GM23338 (cell line): Measurements from ENCODE around the gene ME3. TPM values are rescaled to one million over a fixed set of nuclear protein-coding genes. Genes with fewer than 3 reads are reported as not detected.

Source experiments
- ATAC-seq: fragments of 200-7000 bp; cut with Tn5 transposase; 3 replicates; pipeline ENCODE4 v1.9.1; 2020
- DNase-seq: peaks from one replicate; pipeline ENCODE4 v3.0.0-alpha.2; 2015; ENCODE audit warnings: low spot score
- H2AFZ ChIP-seq: fragments of 200-600 bp; sonication (generic); 2 replicates; pipeline ENCODE4 v1.8.0; 2016; ENCODE audit warnings: antibody characterized with exemption, mild to moderate bottlenecking, moderate library complexity
- H3F3A ChIP-seq: fragments of 200-600 bp; sonication (generic); replicated peaks from 2 replicates; pipeline ENCODE4 v1.8.0; 2017; ENCODE audit warnings: antibody characterized with exemption, mixed run types, low read depth
- H3K27ac ChIP-seq: fragments of 200-600 bp; sonication (generic); 2 replicates; pipeline ENCODE4 v1.6.1; 2016; ENCODE audit warnings: low read depth
- H3K27me3 ChIP-seq: fragments of 200-600 bp; sonication (generic); 2 replicates; pipeline ENCODE4 v1.8.0; 2016; ENCODE audit warnings: mild to moderate bottlenecking, mixed run types, moderate library complexity; ENCODE audit not compliant: insufficient read depth
- H3K36me3 ChIP-seq: fragments of 200-600 bp; sonication (generic); 2 replicates; pipeline ENCODE4 v1.8.0; 2016; ENCODE audit warnings: mild to moderate bottlenecking; ENCODE audit not compliant: insufficient read depth
- H3K4me1 ChIP-seq: fragments of 200-600 bp; sonication (generic); 2 replicates; pipeline ENCODE4 v1.8.0; 2016; ENCODE audit warnings: mild to moderate bottlenecking, moderate library complexity; ENCODE audit not compliant: insufficient read depth
- H3K4me2 ChIP-seq: fragments of 200-600 bp; sonication (generic); 2 replicates; pipeline ENCODE4 v1.7.1; 2017; ENCODE audit warnings: mixed run types
- H3K4me3 ChIP-seq: fragments of 200-600 bp; sonication (generic); 2 replicates; pipeline ENCODE4 v1.6.1; 2016; ENCODE audit warnings: mixed run types
- H3K79me2 ChIP-seq: fragments of 200-600 bp; sonication (generic); replicated peaks from 2 replicates; pipeline ENCODE4 v1.8.0; 2017; ENCODE audit warnings: mild to moderate bottlenecking; ENCODE audit not compliant: insufficient read depth
- H3K9me2 ChIP-seq: fragments of 200-600 bp; sonication (generic); 2 replicates; pipeline ENCODE4 v1.8.0; 2017; ENCODE audit not compliant: insufficient read depth
- H4K20me1 ChIP-seq: fragments of 200-600 bp; sonication (generic); replicated peaks from 2 replicates; pipeline ENCODE4 v1.8.0; 2017; ENCODE audit warnings: mild to moderate bottlenecking; ENCODE audit not compliant: insufficient read depth
- H3K27ac Mint-ChIP-seq: 2 replicates; pipeline ENCODE4 v1.8.0; 2020; ENCODE audit warnings: inconsistent platforms, mild to moderate bottlenecking, moderate library complexity, mixed read lengths
- H3K27me3 Mint-ChIP-seq: 3 replicates; pipeline ENCODE4 v1.8.0; 2022; ENCODE audit warnings: low read depth, mild to moderate bottlenecking, moderate library complexity, mixed read lengths, inconsistent platforms; ENCODE audit not compliant: insufficient read depth, poor library complexity
- H3K36me3 Mint-ChIP-seq: 3 replicates; pipeline ENCODE4 v1.8.0; 2021; ENCODE audit warnings: low read depth, mild to moderate bottlenecking, inconsistent platforms, moderate library complexity, mixed read lengths
- H3K4me1 Mint-ChIP-seq: 3 replicates; pipeline ENCODE4 v1.8.0; 2020; ENCODE audit warnings: mild to moderate bottlenecking, inconsistent platforms, mixed read lengths
- H3K4me3 Mint-ChIP-seq: 3 replicates; pipeline ENCODE4 v1.8.0; 2021; ENCODE audit warnings: moderate library complexity, mild to moderate bottlenecking, inconsistent platforms, mixed read lengths
- H3K9me3 Mint-ChIP-seq: 3 replicates; pipeline ENCODE4 v1.8.0; 2020; ENCODE audit warnings: moderate library complexity, mild to moderate bottlenecking, inconsistent platforms, mixed read lengths
- CREB1 ChIP-seq: fragments of 250-450 bp; sonication (Bioruptor Pico); IDR thresholded peaks from 2 replicates; pipeline ENCODE4 v1.5.0; 2020; ENCODE audit warnings: low read depth, mild to moderate bottlenecking, moderate library complexity
- ETS1 ChIP-seq: IDR thresholded peaks from 2 replicates; pipeline ENCODE4 v1.6.1; 2016; ENCODE audit warnings: antibody characterized with exemption
- EZH2 ChIP-seq: fragments of 200-600 bp; sonication (generic); IDR thresholded peaks from one replicate; pipeline ENCODE4 v1.8.0; 2017; ENCODE audit warnings: antibody characterized with exemption, mild to moderate bottlenecking, low read depth; ENCODE audit not compliant: unreplicated experiment
- EZH2phosphoT487 ChIP-seq: fragments of 200-600 bp; sonication (generic); IDR thresholded peaks from one replicate; pipeline ENCODE4 v1.8.1; 2018; ENCODE audit warnings: antibody characterized with exemption; ENCODE audit not compliant: unreplicated experiment
- NANOG ChIP-seq: IDR thresholded peaks from 2 replicates; pipeline ENCODE4 v1.6.1; 2016; ENCODE audit warnings: antibody characterized with exemption, borderline replicate concordance
- POLR2AphosphoS5 ChIP-seq: IDR thresholded peaks from 2 replicates; pipeline ENCODE4 v1.6.1; 2016; ENCODE audit warnings: antibody characterized with exemption, low read depth
- STAT1 ChIP-seq: IDR thresholded peaks from one replicate; pipeline ENCODE4 v1.6.1; 2016; ENCODE audit warnings: antibody characterized with exemption; ENCODE audit not compliant: unreplicated experiment
- ZNF114 ChIP-seq: fragments of 250-450 bp; sonication (Bioruptor Pico); IDR thresholded peaks from 2 replicates; pipeline ENCODE4 v1.5.0; 2020; ENCODE audit warnings: mild to moderate bottlenecking, moderate library complexity
- ZNF331 ChIP-seq: fragments of 250-450 bp; sonication (Bioruptor Pico); IDR thresholded peaks from 2 replicates; pipeline ENCODE4 v1.5.0; 2020; ENCODE audit warnings: low read depth, mild to moderate bottlenecking, moderate library complexity
- polyA plus RNA-seq: library from polyadenylated mRNA; unstranded; fragments of >200 nt; fragmentation: Nextera tagmentation; extraction: Ambion mirVana; gene quantifications from 2 replicates; pipeline ENCODE4 v1.2.1, GENCODE V29; 2016
- total RNA-seq: library from RNA; depleted of rRNA; stranded (reverse); fragments of >200 nt; shearing (Covaris generic); gene quantifications from 2 replicates; pipeline ENCODE4 v1.2.3, GENCODE V29; 2014
- TF ChIP-seq, protein P1 (sequence below), 2 experiments: fragments of 200-600 bp in 1 of 2; sonication (generic) in 1 of 2; conservative IDR thresholded peaks; 2 replicates each; pipeline versions ENCODE4 v1.5.1 to v1.6.1; 2016 to 2017; ENCODE audit warnings: antibody characterized with exemption in 2 of 2, low read depth in 2 of 2, mild to moderate bottlenecking in 2 of 2, moderate library complexity in 1 of 2
- TF ChIP-seq, protein P2 (sequence below): IDR thresholded peaks from one replicate; pipeline ENCODE4 v1.6.1; 2018; ENCODE audit warnings: antibody characterized with exemption; ENCODE audit not compliant: unreplicated experiment

The ME3 gene
- total and polyA plus RNA-seq, 2 experiments from 2014 or later, result 1.3 to 4.0 TPM

GRCh38 chr11:86507249-86507845 is 165.1 kb downstream of the ME3 start:
- Histone ChIP-seq H2AFZ (no peak overlapping the region), H3K9me2 (0 out of 2 replicates have a peak, but pooled peaks cover 15% of the 10 kb centered on the region), H3K27me3 (no peaks in the 10 kb centered on the region), H3K27ac (no peak overlapping the region), H3K4me2 (no peak overlapping the region), H3K36me3 (0 out of 2 replicates have a peak, but pooled peaks cover 6% of the 10 kb centered on the region), H4K20me1 (no peaks in the 10 kb centered on the region), H3F3A (no peaks in the 10 kb centered on the region), H3K79me2 (no peaks in the 10 kb centered on the region), H3K4me3 (no peak overlapping the region), H3K4me1 (peaks cover 2% of the 10 kb centered on the region; the same call in 1 of the 2 replicates)
- no peaks in the 10 kb centered on the region for H3K36me3 Mint-ChIP-seq
- ATAC-seq (no peak), DNase-seq (no peak)
- no peak for TF ChIP-seq STAT1
- no peaks in the 10 kb centered on the region for H3K27me3 Mint-ChIP-seq
- H3K9me3 Mint-ChIP-seq, result no peaks in the 10 kb centered on the region
- no peaks in the 10 kb centered on the region for H3K4me1 Mint-ChIP-seq
- H3K27ac Mint-ChIP-seq, result no peak overlapping the region
- H3K4me3 Mint-ChIP-seq, result no peak overlapping the region

GRCh38 chr11:86506235-86506634 is 166.2 kb downstream of the ME3 start:
- H3K4me3 ChIP-seq, result no peak overlapping the region
- Mint-ChIP-seq H3K4me1 (no peaks in the 10 kb centered on the region), H3K36me3 (no peaks in the 10 kb centered on the region), H3K4me3 (no peak overlapping the region), H3K9me3 (no peaks in the 10 kb centered on the region), H3K27ac (no peak overlapping the region), H3K27me3 (no peaks in the 10 kb centered on the region)
- H3K36me3 ChIP-seq, result no peaks in the 10 kb centered on the region
- no peaks in the 10 kb centered on the region for H3K27me3 ChIP-seq
- H3K79me2 ChIP-seq, result no peaks in the 10 kb centered on the region
- DNase-seq, result no peak
- no peak overlapping the region for H2AFZ ChIP-seq
- no peak overlapping the region for H3K27ac ChIP-seq
- H3K9me2 ChIP-seq, result 0 out of 2 replicates have a peak, but pooled peaks cover 13% of the 10 kb centered on the region
- H3K4me2 ChIP-seq, result no peak overlapping the region
- H3F3A ChIP-seq, result no peaks in the 10 kb centered on the region
- no peaks in the 10 kb centered on the region for H3K4me1 ChIP-seq
- ATAC-seq, result no peak
- TF ChIP-seq CREB1 (no peak), ETS1 (no peak), EZH2phosphoT487 (no peak)
- no peaks in the 10 kb centered on the region for H4K20me1 ChIP-seq

- Histone ChIP-seq H3F3A (no peaks in the 10 kb centered on the region), H3K4me1 (no peaks in the 10 kb centered on the region), H3K36me3 (no peaks in the 10 kb centered on the region), H4K20me1 (no peaks in the 10 kb centered on the region), H3K9me2 (peaks cover 5% of the 10 kb centered on the region; the same call in 1 of the 2 replicates), H3K4me3 (no peak overlapping the region), H3K27ac (no peak overlapping the region), H3K79me2 (no peaks in the 10 kb centered on the region), H3K4me2 (no peak overlapping the region), H3K27me3 (no peaks in the 10 kb centered on the region), H2AFZ (peak overlapping the region; percentile 43; the same call in 1 of the 2 replicates)
- Mint-ChIP-seq H3K27ac (no peak overlapping the region), H3K4me1 (no peaks in the 10 kb centered on the region), H3K4me3 (no peak overlapping the region), H3K9me3 (no peaks in the 10 kb centered on the region), H3K27me3 (peaks cover 2% of the 10 kb centered on the region), H3K36me3 (no peaks in the 10 kb centered on the region)
- ATAC-seq (no peak), DNase-seq (no peak)
- no peak for TF ChIP-seq STAT1
- TF ChIP-seq, protein P1, sequence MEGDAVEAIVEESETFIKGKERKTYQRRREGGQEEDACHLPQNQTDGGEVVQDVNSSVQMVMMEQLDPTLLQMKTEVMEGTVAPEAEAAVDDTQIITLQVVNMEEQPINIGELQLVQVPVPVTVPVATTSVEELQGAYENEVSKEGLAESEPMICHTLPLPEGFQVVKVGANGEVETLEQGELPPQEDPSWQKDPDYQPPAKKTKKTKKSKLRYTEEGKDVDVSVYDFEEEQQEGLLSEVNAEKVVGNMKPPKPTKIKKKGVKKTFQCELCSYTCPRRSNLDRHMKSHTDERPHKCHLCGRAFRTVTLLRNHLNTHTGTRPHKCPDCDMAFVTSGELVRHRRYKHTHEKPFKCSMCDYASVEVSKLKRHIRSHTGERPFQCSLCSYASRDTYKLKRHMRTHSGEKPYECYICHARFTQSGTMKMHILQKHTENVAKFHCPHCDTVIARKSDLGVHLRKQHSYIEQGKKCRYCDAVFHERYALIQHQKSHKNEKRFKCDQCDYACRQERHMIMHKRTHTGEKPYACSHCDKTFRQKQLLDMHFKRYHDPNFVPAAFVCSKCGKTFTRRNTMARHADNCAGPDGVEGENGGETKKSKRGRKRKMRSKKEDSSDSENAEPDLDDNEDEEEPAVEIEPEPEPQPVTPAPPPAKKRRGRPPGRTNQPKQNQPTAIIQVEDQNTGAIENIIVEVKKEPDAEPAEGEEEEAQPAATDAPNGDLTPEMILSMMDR (conservative IDR thresholded peaks at IDR 0.05; ENCODE audit: low read depth in 2 of 2), result no peak
- no peak for TF ChIP-seq ZNF114 (CRISPR knock-in tag)
- TF ChIP-seq, protein P2, sequence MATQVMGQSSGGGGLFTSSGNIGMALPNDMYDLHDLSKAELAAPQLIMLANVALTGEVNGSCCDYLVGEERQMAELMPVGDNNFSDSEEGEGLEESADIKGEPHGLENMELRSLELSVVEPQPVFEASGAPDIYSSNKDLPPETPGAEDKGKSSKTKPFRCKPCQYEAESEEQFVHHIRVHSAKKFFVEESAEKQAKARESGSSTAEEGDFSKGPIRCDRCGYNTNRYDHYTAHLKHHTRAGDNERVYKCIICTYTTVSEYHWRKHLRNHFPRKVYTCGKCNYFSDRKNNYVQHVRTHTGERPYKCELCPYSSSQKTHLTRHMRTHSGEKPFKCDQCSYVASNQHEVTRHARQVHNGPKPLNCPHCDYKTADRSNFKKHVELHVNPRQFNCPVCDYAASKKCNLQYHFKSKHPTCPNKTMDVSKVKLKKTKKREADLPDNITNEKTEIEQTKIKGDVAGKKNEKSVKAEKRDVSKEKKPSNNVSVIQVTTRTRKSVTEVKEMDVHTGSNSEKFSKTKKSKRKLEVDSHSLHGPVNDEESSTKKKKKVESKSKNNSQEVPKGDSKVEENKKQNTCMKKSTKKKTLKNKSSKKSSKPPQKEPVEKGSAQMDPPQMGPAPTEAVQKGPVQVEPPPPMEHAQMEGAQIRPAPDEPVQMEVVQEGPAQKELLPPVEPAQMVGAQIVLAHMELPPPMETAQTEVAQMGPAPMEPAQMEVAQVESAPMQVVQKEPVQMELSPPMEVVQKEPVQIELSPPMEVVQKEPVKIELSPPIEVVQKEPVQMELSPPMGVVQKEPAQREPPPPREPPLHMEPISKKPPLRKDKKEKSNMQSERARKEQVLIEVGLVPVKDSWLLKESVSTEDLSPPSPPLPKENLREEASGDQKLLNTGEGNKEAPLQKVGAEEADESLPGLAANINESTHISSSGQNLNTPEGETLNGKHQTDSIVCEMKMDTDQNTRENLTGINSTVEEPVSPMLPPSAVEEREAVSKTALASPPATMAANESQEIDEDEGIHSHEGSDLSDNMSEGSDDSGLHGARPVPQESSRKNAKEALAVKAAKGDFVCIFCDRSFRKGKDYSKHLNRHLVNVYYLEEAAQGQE, result no peak
- TF ChIP-seq EZH2, result no peak
- no peak for TF ChIP-seq POLR2AphosphoS5
- TF ChIP-seq ZNF331 (CRISPR knock-in tag), result no peak
- no peak for TF ChIP-seq NANOG
These were observed 169.3 kb downstream of the ME3 start for GRCh38 chr11:86503131-86503530.
